Stimulated activated CD8-positive, alpha-beta memory T cell treated with anti-CD3 and anti-CD28 coated beads, Interleukin-15, amount 100 ng/mL, for 4 hours (primary cell): ENCODE results near the gene FHL5.
"Not testable (repeated sequence)": the region's sequence is repeated elsewhere in the genome, so short reads cannot be mapped to it uniquely, and the experiment has no call there.

Experiments used
- DNase-seq, 2 donors: peaks; one replicate each; pipeline ENCODE4 v3.0.0-alpha.2; 2020; ENCODE audit warnings: low read depth in 2 of 2

FHL5 gene, protein sequence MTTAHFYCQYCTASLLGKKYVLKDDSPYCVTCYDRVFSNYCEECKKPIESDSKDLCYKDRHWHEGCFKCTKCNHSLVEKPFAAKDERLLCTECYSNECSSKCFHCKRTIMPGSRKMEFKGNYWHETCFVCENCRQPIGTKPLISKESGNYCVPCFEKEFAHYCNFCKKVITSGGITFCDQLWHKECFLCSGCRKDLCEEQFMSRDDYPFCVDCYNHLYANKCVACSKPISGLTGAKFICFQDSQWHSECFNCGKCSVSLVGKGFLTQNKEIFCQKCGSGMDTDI

DNA sequence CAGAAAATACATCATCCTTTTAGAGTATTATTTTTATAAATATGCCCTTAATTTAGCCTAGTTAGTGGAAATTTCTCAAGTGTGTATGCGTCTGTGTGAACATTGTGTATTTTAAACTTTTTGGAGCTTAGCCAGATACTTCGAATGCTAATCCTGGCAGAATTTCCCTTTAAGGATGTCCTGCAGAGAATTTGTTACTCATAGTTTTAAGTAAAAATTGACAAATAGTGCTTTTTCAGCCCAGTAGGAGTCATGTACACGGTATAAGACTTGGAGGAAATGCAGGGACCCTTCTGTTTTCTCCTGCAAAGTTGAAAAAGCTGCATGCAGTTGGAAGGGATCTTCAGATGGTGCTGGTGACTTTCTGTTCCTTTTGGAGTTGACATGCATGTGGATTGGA is at the start of gene FHL5:
Gene FHL5, plus strand, starts transcription at position 243 of the 400 bp plus-strand sequence. CDS start 40,486 bp downstream, outside the sequence.
- no peak for DNase-seq

DNA sequence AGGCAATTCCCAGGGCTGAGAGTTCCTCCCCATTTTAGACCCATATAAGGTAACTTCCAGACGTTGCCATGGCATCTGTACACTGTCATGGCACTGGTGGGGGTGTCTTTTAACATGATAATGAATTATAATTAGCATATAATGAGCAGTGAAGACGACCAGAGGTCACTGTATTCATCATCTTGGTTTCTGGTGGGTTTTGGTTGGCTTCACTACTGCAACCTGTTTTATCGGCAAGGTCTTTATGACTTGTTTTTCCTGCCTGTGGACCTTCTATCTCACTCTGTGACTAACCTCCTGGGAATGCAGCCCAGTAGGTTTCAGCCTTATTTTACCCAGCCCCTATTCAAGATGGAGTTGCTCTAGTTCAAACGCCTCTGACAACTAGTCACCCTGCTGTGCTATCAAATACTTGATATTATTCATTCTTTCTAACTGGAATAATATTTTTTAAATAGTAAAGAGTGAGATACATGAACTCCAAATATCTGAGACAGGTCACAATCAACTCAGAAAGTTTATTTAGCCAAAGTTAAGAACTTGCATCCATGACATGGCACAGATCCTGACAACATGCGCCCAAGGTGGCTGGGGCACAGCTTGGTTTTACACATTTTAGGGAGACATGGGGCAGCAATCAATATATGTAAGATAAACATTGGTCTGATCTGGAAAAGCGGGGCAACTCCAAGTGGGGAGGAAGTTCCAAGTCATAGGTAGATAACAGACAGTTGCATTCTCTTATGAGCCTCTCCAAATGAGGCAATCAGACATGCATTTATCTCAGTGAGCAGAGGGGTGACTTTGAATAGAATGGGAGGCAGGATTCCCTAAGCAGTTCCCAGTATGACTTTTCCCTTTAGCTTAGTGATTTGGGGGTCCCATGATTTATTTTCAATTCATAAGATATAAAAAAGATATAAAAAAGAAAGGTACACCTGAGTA is 42.5 kb upstream of the FHL5 start:
- DNase-seq, result no peak

DNA sequence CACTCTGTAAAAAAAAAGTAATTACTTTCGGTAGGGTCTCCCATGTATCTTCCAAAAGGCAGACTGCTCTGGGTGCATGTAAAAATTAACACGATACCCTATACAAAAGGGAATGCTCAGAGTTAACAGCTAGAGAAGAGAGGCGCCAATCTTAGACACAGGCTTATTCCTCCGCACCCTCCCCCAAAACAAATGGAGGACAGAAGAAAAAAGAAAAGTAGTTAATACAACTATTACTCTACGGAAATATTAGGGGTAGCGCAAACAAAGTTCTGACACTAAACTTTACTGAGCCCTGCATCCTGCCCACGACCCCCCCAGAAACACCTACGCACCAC is 41.7 kb upstream of the FHL5 start:
- no peak for DNase-seq

DNA sequence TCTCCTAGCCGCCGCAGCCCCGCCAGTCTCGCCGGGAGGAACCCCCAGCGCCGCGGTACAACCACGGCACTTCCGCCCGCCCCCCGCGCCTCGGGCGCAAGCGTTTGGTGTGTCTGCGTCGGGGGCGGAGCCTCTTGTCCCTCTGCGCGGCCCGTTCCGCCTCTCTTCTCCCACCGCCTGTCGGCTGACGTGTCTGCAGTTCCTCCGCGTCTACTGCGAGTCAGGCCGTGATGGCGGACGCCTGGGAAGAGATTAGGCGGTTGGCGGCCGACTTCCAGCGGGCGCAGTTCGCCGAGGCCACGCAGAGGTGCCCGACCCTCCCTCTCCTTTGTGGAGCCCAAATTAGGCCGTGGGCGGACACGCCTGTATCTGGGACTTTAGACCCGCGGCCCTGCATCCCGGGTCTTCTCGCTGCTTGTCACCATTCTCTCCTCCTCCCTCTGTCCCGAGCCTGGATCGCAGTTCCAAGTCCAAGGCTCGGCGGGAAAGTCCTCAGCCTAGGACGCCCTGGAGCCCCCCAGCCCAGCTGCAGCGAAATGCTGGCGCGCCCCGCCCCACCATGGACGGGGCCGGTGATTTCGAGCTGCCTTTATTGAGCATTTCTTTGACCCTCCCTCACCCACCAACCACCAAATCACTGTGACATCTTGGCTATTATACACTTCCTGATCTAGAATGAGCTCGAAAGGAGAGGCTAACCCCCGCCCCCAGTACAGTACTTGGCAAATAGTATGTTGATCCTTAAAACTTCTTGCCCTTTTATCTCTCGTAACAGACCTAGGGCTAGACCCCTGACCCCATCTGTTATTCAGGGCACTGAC is 41.1 kb upstream of the FHL5 start, which contains the start of gene UFL1:
Gene UFL1, plus strand, starts transcription at position 163 of the 821 bp plus-strand sequence. Its CDS starts 68 bp downstream, at position 231.
- DNase-seq, result peak; percentile 89 to 93

DNA sequence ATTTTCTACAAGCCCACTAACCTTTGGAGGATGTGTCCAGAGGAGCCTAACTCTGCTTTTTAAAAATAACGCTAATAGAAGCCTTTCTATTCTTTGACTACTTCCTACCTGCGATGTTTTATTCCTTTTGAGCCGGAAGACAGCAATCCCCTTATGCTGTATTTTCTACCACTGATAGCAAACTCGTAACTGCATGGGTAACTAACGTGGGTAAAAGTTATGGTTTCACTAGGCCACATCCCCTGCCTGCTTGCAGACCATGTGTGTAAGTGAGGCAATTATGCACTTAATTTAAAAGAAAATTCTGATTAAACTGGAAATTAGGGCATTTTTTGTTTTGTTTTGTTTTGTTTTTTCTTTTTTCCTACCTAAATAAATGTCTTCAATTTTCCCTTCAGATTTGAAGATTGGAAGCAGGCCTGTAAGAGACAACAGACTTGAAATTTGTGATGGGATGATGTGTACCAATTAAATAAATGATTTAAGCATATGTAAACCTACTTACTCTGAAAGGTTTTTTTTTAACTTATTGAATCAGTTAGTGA is 40.4 kb upstream of the FHL5 start:
- no peak for DNase-seq

DNA sequence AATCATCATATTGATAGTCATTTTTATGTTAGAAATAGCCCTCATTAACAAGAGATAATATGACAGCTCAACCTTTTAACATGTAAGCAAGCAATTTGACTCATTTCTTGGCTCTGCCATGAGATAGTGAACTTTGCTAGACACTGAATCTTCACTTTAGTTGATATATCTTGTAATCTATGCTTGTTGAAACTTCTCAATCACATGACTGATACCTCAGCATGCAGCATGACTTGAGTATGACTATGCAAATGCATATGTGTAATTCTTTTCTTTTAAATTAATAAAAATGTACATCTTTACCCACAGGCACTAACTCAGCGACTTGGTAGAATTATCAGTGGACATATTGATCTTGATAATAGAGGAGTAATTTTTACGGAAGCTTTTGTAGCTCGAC is 34.7 kb upstream of the FHL5 start:
- no peak for DNase-seq

DNA sequence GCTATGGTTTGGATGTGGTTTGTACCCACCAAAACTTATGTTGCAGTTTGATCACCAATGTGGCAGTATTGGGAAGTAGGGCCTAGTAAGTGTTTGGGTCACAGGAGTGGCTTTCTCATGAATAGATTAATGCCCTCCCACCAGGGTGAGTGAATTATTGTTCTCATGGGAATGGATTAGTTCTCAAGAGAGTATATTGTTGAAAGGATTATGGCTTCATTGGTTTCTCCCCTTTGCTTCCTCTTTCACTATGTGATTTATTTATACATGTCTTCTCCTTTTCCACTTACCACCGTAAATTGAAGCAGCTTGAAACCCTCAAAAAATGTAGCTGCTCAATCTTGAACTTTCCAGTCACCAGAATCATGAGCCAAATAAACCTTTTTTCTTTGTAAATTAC is 30.5 kb upstream of the FHL5 start:
- no peak for DNase-seq

DNA sequence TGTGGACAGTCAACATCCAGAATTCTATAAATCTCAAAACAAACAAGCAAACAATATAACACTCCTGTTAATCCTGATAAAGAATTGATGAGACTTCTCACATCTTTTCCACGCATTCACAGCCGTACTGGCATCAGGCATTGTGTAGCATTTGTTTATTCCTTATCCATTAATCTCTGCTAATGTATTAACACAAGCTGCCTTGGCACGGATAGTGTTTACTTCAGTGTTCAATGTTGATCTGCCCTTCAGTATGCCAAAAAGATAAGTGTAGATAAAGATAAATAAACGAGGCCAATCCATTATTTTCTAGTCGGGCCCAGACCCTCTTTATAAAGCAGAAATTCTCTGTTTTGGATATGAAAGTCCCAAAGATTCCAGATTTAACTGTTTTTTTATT is 25.2 kb upstream of the FHL5 start:
- DNase-seq, result no peak

DNA sequence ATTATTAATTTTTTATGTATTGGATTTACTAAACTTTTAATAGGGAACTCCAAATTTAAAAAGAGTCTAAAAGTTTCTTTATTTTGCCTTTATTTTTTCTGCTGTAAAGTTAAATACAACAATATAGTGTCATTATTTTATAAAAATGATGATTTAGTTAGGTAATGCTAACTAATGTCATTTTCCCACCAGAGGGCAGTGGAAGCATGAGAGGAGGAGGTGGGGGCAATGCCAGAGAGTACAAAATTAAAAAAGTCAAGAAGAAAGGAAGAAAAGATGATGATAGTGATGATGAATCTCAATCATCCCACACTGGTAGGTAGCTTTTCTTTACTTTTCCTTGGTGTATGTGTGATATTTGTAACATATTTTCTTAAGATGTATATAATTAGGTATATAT is 20.2 kb upstream of the FHL5 start:
- no peak for DNase-seq

DNA sequence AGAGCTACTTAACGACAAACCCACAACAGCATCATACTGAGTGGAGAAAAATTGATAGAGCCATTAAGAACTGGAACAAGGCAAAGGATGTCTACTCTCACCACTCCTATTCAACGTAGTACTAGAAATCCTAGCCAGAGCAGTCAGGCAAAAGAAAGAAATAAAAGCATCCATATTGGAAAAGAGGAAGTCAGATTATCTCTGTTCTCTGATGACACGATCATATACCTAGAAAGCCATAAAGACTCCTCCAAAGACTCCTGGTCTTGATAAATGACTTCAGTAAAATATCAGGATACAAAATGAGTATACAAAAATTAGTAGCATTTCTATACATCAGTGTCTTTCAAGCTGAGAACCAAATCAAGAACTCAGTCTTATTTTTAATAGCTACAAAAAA is 17.0 kb upstream of the FHL5 start:
- no peak for DNase-seq

DNA sequence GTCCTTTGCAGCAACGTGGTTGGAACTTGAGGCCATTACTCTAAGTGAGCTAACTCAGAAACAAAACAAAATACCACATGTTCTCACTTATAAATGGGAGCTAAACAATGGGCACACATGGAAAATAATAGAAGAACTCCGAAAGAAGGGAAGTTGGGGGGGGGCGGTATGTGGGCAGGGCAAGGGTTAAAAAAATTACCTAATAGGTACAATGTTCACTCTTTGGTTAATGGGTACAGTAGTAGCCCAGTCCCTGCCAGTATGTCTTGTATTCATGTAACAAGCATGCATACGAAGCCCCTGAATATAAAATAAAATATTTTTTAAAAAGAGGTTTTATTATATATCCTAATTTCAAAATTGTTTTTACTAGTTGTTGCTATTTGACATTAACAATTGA is 15.3 kb upstream of the FHL5 start:
- DNase-seq, result no peak

DNA sequence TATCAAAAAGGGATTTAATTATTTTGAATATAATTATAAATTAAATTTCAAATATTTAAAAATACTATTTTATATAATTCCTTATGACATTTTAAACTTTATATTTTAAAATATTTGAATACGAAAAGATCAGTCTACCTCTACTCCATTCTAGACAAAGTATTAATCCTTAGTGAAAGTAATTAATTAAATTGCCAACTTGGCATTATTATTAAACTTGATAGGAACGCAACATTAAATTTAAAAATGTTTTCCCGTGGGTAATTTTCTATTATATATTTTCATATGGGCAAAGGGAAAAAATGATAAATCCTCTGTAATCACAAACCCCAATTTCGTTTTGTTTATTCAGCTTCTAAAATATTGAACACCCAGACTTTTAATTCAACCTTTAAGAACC is 8.4 kb upstream of the FHL5 start:
- DNase-seq, result no peak

DNA sequence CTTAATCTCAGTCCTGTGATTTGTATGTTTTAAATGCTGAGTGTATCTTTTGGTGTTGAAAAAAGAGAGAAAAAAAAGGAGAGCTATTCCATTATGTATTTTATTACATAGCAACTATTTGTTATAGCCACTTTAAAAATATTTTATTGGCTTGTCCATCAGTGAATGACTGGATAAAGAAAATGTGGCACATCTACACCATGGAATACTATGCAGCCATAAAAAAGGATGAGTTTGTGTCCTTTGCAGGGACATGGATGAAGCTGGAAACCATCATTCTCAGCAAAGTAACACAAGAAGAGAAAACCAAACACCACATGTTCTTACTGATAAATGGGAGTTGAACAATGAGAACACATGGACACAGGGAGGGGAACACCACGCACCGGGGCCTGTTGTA is 3.2 kb upstream of the FHL5 start:
- not testable (repeated sequence) for DNase-seq

DNA sequence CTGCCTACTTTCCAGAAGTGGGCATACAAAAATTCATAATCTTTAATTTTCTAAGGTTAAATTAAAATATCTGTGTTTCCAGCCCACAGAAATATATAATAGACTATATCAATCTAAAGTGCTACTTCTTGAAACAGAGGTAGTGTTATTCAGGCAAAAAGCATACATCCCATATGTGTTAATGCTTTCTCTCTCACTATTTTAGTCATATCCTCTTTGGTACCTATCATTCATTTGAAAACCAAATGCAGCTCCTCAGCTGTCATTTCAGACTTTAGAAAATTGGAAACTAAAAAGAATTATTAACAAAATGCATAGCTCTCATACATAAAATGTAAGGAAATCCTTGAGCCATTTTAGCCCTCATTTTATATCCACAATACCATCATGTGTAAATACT is 925 bp downstream of the FHL5 start:
- DNase-seq, result no peak

DNA sequence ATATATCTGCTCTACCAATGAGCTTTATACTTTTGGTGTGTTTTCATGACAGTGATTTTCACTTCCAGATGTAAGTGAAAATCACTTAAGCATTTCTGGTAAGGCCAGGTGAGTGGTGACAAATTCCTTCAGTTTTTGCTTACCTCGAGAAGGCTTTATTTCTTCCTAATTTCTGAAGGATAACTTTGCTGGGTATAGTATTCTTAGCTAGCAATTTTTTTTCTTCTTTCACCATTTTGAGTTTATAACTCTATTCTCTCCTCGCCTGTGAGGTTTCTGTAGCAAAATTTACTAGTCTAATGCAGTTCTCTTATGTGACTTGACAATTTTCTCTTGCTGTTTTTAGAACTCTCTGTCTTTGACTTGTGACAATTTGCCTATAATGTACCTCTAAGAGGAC is 7.1 kb downstream of the FHL5 start:
- no peak for DNase-seq

DNA sequence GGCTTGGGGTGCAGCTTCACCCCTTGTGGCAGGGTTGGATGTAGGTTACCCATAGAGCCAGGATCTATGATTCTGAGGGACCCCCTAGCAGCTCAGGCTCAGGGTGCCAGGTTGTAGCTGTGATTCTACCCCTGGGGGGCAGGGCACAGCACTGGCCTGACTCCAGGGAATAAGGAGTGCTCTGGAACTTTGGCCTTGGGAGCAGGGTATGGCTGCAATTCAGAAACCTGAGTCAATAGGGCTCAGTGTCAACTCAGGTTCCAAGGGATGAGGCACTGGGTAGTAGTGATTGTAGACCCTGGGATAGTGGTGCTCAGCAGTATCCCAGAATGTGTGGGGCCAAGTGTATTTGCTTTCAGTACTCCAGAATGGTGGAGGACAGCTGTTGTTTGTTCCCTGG is 8.6 kb downstream of the FHL5 start:
- no peak for DNase-seq

DNA sequence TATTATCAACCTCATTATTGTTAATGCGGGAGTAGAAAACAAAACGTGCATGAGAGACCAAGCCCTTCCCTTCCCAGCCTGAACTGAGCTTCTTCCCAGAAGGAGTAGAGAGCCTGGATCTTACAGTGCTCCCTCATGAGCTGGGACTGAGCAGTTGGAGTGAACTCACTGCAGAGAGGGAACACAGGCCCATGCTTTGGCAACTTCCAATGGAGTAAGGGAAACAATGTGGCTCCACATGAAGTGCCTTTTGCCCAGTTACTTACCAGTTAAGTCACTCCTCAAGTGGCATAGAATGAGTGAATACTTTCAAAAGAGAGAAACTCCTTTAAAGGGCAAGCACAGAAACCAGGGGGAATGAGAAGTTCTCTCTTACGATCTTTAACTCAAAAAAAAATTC is 12.4 kb downstream of the FHL5 start:
- DNase-seq, result no peak

DNA sequence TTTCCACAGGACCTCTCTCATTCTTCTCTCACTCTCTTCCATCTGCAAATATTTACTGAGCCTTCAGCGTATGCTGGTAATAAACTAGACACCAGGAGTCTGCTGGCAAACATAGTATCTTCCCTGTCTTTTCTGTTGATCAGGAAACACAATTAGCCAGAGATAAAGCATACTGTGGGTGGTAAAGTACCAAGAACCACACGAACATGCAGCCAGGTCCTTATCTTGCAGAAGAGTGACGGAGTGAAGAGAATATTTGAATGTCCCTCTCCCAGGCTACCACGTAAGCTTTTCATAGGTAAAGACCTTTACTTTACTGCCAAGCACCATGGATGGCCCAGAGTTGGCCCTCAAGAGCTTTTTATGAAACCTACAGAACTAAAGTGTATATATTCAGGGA is 13.3 kb downstream of the FHL5 start:
- no peak for DNase-seq

DNA sequence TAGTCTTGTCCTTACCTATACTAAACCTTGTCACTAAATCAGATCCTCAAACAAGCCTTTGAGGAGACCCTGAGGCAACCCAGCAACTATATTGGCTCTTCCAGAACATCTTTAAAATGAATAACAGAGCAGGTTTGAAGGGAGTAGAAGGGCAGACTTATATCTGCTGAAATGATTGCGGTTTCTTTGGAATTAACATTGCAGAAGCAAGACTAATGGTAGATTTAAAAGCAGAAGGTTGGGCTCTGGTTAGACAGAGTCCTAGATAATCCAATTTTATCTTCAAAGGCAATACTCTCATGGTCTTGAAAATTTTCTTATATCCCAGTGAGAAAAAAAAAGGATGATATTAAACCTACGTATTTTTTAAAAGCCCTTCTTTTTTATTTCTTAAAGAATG is 19.1 kb downstream of the FHL5 start:
- DNase-seq, result no peak

DNA sequence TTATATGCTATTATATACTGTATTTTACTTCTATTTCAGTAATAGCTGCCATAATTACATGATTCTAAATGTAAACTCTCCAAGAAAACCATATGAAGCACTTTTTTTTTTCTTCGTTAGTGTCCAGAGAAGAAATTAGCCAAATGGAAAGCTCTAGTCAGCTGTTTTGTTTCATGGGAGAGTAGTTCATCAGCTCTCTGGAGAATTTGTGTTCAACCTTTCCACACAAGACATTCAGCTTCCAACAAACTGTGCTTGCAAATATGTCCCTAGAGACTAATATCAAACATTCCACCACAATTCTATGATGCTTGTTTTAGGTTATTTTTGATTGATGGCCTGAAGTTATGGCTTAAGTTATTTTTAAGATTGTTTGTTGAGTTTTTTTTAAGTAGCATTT is 19.5 kb downstream of the FHL5 start:
- no peak for DNase-seq

DNA sequence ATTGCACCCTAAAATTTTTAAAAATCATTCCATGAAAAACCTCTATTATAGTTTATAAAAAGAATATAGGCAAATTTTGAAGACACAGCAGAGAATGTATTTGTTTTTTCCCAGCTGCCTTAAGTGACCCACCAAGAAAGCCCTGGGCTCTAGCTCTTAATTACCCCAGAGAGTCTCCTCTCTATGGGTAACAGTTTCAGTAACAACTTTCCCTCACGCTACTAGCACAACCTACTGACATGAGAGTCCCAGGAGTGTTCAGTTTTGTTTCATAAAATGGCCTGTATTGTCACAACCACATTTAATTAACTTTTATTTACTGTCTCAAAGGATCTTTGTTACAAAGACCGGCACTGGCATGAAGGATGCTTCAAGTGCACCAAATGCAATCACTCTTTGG is 41.5 kb downstream of the FHL5 start:
- DNase-seq, result no peak

DNA sequence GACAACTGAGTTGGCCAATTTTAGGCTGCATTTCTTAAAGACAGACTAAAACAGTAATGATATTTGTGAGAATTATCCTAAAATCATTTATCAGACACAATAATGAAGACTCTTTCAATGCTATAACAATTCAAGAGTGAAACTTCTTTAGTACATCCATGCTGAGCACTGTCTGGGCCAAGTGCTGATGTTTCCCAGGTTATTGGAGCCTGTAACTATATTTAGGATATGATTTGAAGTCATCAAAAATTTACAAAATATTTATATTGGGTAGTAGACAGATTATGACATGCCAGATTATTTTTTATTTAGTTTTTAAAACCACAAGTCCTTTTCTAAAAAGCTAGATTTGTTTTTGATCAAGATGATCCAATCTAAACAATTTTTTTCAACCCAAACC is 45.1 kb downstream of the FHL5 start:
- DNase-seq, result no peak
